Thymus (tissue), 11 donors: ENCODE measurements around the gene RELA. TPM values are rescaled to one million over a fixed set of nuclear protein-coding genes. Genes with fewer than 3 reads are reported as not detected.

Source experiments
- DNase-seq, 9 donors: peaks; one replicate each; pipeline ENCODE4 v3.0.0-alpha.2; 2013; ENCODE audit warnings: low spot score in 9 of 9, low read depth in 6 of 9, missing footprints in 1 of 9
- H3K27ac ChIP-seq, 2 donors: one replicate each; pipeline ENCODE4 v1.5.1; 2013; ENCODE audit warnings: control low read depth in 1 of 2, low read depth in 1 of 2, low read length in 1 of 2, mild to moderate bottlenecking in 1 of 2, moderate library complexity in 1 of 2
- H3K27me3 ChIP-seq, 2 donors: one replicate each; pipeline ENCODE4 v1.5.1; 2013; ENCODE audit warnings: low read length in 1 of 2; ENCODE audit not compliant: control insufficient read depth in 2 of 2, insufficient read depth in 1 of 2
- H3K36me3 ChIP-seq, 2 donors: one replicate each; pipeline ENCODE4 v1.5.1; 2013; ENCODE audit warnings: low read length in 1 of 2, mild to moderate bottlenecking in 1 of 2, moderate library complexity in 1 of 2; ENCODE audit not compliant: control insufficient read depth in 2 of 2, insufficient read depth in 2 of 2
- H3K4me1 ChIP-seq, 2 donors: one replicate each; pipeline ENCODE4 v1.5.1; 2013; ENCODE audit warnings: low read length in 2 of 2; ENCODE audit not compliant: control insufficient read depth in 2 of 2, insufficient read depth in 2 of 2
- H3K4me3 ChIP-seq, 2 donors: one replicate each; pipeline ENCODE4 v1.5.1; 2013; ENCODE audit warnings: low read length in 2 of 2, control low read depth in 1 of 2, mild to moderate bottlenecking in 1 of 2
- H3K9me3 ChIP-seq, 2 donors: one replicate each; pipeline ENCODE4 v1.5.1; 2013; ENCODE audit warnings: low read length in 1 of 2, mild to moderate bottlenecking in 1 of 2; ENCODE audit not compliant: control insufficient read depth in 2 of 2, insufficient read depth in 1 of 2
- WGBS: extraction: QIAGEN DNeasy Blood & Tissue Kit; methylation state at CpG from one replicate; pipeline ENCODE4 v1.1.7; 2013; 5-methylcytosine and 5-hydroxymethylcytosine counted together
- polyA plus RNA-seq: library from polyadenylated mRNA; stranded (reverse); fragments of 200-250 nt; gene quantifications from one replicate; pipeline ENCODE4 v1.2.3, GENCODE V29; 2013
- total RNA-seq: library from RNA; stranded (reverse); fragments of 120-200 nt; gene quantifications from one replicate; pipeline ENCODE4 v1.2.4, GENCODE V29; 2013
- donor health status: healthy.

The RELA gene
- total and polyA plus RNA-seq, 2 donors: 17.1 to 41.9 TPM

DNA sequence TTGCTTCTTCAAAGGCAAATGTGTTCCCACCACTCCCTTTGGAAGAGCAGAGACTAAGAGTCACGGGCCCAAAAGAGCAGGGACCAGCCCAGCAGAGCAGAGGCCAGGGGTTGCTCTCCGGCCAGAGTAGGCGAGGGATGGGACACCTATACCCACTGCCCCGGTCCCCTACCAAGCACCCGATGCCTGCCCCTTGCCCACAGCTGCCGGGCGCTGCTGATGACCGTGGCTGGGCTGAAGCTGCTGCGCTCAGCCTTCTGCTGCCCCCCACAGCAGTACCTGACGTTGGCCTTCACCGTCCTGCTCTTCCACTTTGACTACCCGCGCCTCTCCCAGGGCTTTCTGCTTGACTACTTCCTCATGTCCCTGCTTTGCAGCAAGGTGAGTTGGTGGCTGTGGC lies 35.5 kb downstream of the RELA start:
- WGBS: 99% methylated on average over 13 of the region's 13 CpGs
- Histone ChIP-seq H3K9me3 (no peaks in the 10 kb centered on the region), H3K27ac (no peak overlapping the region), H3K4me1 (no peaks in the 10 kb centered on the region), H3K36me3 (peaks cover 94 to 98% of the 10 kb centered on the region in 2 donors), H3K27me3 (no peaks in the 10 kb centered on the region), H3K4me3 (no peak overlapping the region)
- DNase-seq: no peak

DNA sequence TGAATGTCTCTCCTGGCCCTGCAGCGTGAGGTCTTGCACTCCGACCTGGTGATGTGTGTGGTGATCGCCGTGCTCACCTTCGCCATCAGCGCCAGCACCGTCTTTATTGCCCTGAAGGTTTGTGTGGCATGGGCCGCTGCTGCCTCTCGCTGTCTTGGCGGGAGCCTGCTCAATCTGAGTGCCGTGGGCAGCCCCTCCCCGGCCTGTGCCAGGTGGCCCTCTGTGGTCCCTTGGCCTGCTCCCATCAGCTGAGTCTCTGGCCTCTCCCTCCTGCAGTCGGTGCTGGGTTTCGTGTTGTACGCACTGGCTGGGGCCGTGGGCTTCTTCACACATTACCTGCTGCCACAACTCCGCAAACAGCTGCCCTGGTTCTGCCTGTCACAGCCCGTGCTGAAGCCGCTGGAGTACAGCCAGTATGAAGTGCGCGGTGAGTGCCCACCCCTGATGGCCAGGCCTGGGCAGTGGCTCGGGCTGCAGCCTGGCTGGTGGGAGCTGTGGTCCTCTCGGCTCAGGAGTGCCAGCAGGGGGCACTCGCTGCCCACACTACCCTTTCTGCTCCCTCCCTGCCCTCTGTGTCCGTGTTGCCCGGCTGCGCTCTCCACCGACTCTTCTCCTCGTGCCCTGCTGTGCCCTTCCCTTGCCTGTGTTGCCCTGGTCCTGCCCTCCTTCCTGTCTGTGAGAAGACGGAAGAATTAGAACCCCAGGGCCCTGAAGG lies 36.9 kb downstream of the RELA start:
- H3K4me1 ChIP-seq: no peaks in the 10 kb centered on the region
- H3K27me3 ChIP-seq: no peaks in the 10 kb centered on the region
- no peak overlapping the region for H3K4me3 ChIP-seq
- WGBS: 82% methylated on average over 30 of the region's 30 CpGs
- no peaks in the 10 kb centered on the region for H3K9me3 ChIP-seq
- peak in 3 of 9 donors; percentile 33 to 58 (median 53) for DNase-seq
- H3K27ac ChIP-seq: no peak overlapping the region
- H3K36me3 ChIP-seq: peaks cover 98% of the 10 kb centered on the region in 2 donors

DNA sequence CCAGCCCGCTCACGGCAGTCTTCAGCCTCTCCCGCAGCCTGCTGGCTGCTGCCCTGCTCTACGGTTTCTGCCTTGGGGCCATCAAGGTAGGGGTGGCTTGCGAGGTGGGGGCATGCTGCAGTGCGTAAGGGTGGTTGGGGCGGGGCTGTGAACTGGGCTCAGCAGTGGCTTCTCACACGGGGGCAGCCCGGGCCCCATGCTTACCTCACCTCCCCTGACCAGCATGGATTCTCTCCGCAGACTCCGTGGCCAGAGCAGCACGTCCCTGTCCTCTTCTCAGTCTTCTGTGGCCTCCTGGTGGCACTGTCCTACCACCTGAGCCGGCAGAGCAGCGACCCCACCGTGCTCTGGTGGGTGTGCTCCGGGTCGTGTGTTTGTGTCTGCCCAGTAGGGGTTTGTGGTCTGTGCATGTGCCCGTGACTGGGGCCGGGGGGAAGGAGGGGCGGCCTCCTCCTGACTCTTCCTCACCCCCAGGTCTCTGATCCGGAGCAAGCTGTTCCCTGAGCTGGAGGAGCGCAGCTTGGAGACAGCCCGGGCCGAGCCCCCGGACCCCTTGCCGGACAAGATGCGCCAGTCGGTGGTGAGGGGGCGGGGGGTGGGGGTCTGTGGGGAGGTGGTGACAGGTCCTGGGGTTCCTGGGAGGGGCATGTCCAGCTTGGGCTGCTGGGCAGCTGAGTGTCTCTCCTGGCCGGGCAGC lies 37.6 kb downstream of the RELA start:
- 93% methylated on average over 30 of the region's 30 CpGs for WGBS
- no peaks in the 10 kb centered on the region for H3K4me1 ChIP-seq
- no peak overlapping the region for H3K4me3 ChIP-seq
- H3K27me3 ChIP-seq: no peaks in the 10 kb centered on the region
- peaks cover 98% of the 10 kb centered on the region in 2 donors for H3K36me3 ChIP-seq
- H3K9me3 ChIP-seq: no peaks in the 10 kb centered on the region
- no peak for DNase-seq
- no peak overlapping the region for H3K27ac ChIP-seq

DNA sequence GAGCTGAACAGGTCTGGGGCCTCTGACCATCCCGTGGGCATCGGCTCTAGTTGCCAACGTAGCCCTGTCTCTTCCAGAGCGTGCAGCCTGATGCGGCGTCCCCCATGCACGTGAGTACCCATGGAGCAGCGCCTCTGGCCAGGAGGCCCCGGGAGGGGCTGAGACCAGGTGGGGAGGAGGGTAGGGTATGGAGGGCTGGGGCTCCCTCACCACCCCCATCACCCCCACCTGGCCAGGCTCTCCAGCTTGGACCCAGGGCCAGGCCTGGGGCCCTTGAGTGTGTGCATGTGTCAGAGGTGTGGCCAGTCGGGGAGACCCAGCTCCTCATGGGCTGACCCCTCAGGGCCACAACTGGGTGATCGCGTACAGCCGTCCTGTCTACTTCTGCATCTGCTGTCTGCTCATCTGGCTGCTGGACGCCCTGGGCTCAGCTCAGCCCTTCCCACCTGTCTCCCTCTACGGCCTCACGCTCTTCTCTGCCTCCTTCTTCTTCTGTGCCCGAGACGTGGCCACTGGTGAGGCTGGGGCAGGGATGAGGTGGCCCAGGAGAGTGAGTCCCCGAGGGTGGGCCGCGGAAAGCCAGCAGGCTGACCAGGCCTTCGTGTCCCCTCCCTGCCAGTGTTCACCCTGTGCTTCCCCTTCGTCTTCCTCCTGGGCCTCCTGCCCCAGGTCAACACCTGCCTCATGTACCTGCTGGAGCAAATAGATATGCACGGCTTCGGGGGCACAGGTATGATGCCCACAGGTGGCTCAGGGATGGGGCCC lies 38.7 kb downstream of the RELA start:
- Histone ChIP-seq H3K9me3 (no peaks in the 10 kb centered on the region), H3K27ac (no peak overlapping the region), H3K36me3 (peaks cover 98% of the 10 kb centered on the region in 2 donors), H3K27me3 (no peaks in the 10 kb centered on the region), H3K4me1 (no peaks in the 10 kb centered on the region), H3K4me3 (no peak overlapping the region)
- no peak for DNase-seq
- WGBS: 99% methylated on average over 25 of the region's 25 CpGs

DNA sequence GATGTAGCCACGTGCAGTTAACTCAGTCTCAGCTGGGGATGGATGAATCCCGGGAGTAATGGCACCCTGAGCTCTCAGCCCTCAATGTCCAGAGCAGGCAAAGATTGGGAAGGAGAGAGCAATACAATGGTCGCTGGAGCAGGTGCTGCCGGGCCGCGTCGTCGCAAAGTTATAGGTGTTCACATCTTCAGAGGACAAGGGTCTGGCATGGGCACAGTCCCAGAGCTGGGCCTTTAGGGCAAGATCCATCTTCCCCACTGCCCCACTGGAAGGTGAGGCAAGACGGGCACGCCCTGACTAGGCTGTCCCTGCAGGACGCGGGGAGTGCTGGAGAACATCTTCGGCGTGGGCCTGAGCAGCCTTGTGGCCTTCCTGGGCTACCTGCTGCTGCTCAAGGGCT lies 39.5 kb downstream of the RELA start:
- peaks cover 98% of the 10 kb centered on the region in 2 donors for H3K36me3 ChIP-seq

DNA sequence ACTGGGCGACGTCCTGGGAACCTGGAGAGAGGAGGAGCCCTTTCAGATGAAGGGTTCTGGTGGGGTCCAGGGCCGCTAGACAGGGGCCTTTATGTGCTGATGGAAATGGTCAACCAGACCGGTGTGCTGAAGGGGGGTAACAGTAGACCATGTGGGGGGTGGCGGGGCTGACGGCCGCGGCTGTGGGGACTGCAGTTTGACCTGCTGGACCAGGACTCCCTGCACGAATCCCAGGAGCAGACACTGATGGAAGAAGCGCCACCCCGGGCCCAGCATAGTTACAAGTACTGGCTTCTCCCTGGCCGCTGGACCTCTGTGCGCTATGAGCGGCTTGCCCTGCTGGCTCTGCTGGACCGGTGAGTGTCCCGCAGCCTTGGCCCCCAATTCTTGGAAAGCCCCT lies 40.7 kb downstream of the RELA start:
- no peaks in the 10 kb centered on the region for H3K9me3 ChIP-seq
- H3K4me1 ChIP-seq: peaks cover 2 to 3% of the 10 kb centered on the region in 2 donors
- no peaks in the 10 kb centered on the region for H3K27me3 ChIP-seq
- H3K36me3 ChIP-seq: peaks cover 98% of the 10 kb centered on the region in 2 donors
- WGBS: 97% methylated on average over 16 of the region's 16 CpGs
- no peak overlapping the region for H3K27ac ChIP-seq
- DNase-seq: no peak
- H3K4me3 ChIP-seq: no peak overlapping the region

More for the DNA sequence above, 39.5 kb downstream of the RELA start:
- H3K4me3 ChIP-seq: no peak overlapping the region
- no peak overlapping the region for H3K27ac ChIP-seq
- 94% methylated on average over 14 of the region's 14 CpGs for WGBS
- DNase-seq: no peak
- H3K4me1 ChIP-seq: no peaks in the 10 kb centered on the region
- H3K9me3 ChIP-seq: no peaks in the 10 kb centered on the region
- H3K27me3 ChIP-seq: no peaks in the 10 kb centered on the region

DNA sequence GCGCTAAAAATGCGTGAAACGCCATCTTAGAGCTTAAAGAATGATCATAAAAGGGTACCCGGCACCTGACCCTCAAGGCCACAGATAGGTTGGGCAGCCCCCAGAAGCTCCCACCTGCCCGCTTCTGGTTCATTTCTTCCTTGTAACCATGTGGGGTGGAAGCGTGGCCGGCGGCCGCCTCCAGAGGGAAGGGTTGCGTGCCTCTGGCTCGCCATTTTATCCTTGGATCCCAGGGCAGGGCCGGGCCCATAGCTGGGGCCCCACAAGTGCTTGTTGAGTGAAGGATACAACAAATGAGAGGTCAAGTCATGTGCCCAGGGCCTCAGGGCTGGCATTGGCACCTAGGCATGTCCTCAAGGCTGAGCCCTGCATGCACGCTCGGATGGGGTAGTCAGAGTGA lies 41.3 kb downstream of the RELA start:
- H3K4me1 ChIP-seq: peaks cover 8% of the 10 kb centered on the region in 2 donors
- no peak for DNase-seq
- WGBS: 99% methylated on average over 14 of the region's 14 CpGs
- no peaks in the 10 kb centered on the region for H3K9me3 ChIP-seq
- H3K4me3 ChIP-seq: no peak overlapping the region
- H3K27ac ChIP-seq: no peak overlapping the region
- no peaks in the 10 kb centered on the region for H3K27me3 ChIP-seq
- peaks cover 93 to 94% of the 10 kb centered on the region in 2 donors for H3K36me3 ChIP-seq

DNA sequence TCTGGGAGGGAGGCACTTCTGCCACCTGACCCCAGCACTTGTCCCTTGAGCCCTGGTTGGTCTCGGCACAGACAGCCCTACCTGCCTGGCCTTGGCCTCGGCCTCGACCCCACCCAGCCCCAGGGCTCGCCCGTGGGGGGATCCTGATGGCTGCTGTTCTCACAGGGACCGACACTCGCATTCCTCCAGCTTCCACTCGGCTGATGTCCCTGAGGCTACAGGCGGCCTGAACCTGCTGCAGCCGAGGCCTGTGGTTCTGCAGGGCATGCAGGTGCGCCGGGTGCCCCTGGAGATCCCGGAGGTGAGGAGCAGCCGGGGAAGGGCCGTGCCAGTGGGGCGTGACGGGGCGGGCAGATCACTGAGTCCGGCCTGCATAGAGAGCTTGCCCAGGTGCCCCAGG lies 42.0 kb downstream of the RELA start:
- Histone ChIP-seq H3K27ac (no peak overlapping the region), H3K4me3 (no peak overlapping the region), H3K4me1 (peaks cover 11 to 12% of the 10 kb centered on the region in 2 donors), H3K9me3 (no peaks in the 10 kb centered on the region), H3K27me3 (no peaks in the 10 kb centered on the region), H3K36me3 (peaks cover 85 to 86% of the 10 kb centered on the region in 2 donors)
- DNase-seq: no peak
- 98% methylated on average over 19 of the region's 19 CpGs for WGBS
